GM15510 (cell line): ENCODE results near the gene HOXD1.

ENCODE experiments used
- POLR2A ChIP-seq: IDR thresholded peaks from 3 replicates; pipeline ENCODE4 v1.6.1; 2011; ENCODE audit warnings: borderline replicate concordance; ENCODE audit not compliant: insufficient read length; ENCODE audit errors: extremely low read depth

The HOXD1 gene

DNA sequence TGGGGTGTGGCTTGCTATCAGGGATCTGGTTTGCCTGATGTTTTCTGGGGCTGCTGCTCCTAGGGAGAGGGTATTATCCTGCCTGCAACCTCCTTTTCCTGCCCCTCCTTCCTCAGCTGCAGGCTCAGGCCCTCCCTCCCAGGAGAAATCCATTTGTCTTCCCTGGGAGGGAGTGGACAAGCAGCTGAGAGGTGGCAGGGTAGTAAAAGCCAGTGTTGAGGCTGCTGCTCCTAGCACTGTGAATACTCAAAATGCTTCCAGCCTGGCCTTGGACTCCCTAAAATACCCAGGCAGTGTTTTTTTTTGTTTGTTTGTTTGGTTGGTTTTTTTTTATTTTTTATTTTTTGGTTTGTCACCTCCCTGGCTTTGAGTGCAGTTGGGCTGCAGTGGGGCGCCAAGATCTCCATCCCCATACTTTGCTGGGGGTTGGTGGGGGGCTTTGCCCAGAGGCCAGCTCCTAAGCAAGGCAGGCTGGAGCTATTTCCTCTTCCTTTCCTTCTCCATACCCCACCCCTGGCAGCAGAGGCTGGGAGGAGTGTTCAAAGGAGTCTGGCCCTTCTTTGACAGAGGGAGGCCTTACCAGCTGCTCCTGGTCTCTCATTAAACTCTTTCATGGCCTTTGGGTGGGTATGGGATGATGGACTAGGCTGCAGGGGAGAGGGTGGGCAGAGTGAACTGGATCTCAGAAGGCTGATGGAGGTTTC lies 17.7 kb upstream of the HOXD1 start:
- no peak for TF ChIP-seq POLR2A

DNA sequence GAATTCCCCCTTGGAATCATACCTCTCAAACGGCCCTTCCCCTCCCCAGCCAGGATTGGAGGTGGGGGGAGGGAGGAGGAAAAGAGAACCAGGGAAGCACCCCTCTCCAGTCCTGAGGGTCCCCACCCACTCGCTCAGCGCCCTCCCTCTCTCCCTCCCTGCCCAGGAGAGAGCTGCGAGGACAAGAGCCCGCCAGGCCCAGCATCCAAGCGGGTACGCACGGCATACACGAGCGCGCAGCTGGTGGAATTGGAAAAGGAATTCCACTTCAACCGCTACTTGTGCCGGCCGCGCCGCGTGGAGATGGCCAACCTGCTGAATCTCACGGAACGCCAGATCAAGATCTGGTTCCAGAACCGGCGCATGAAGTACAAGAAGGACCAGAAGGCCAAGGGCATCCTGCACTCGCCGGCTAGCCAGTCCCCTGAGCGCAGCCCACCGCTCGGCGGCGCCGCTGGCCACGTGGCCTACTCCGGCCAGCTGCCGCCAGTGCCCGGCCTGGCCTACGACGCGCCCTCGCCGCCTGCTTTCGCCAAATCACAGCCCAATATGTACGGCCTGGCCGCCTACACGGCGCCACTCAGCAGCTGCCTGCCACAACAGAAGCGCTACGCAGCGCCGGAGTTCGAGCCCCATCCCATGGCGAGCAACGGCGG lies 17.0 kb upstream of the HOXD1 start:
- no peak for TF ChIP-seq POLR2A

DNA sequence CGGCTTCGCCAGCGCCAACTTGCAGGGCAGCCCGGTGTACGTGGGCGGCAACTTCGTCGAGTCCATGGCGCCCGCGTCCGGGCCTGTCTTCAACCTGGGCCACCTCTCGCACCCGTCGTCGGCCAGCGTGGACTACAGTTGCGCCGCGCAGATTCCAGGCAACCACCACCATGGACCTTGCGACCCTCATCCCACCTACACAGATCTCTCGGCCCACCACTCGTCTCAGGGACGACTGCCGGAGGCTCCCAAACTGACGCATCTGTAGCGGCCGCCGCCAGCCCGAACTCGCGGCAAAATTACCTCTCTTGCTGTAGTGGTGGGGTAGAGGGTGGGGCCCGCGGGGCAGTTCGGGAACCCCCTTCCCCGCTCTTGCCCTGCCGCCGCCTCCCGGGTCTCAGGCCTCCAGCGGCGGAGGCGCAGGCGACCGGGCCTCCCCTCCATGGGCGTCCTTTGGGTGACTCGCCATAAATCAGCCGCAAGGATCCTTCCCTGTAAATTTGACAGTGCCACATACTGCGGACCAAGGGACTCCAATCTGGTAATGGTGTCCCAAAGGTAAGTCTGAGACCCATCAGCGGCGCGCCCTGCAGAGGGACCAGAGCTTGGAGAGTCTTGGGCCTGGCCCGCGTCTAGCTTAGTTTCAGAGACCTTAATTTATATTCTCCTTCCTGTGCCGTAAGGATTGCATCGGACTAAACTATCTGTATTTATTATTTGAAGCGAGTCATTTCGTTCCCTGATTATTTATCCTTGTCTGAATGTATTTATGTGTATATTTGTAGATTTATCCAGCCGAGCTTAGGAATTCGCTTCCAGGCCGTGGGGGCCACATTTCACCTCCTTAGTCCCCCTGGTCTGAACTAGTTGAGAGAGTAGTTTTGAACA lies 16.2 kb upstream of the HOXD1 start:
- no peak for TF ChIP-seq POLR2A

DNA sequence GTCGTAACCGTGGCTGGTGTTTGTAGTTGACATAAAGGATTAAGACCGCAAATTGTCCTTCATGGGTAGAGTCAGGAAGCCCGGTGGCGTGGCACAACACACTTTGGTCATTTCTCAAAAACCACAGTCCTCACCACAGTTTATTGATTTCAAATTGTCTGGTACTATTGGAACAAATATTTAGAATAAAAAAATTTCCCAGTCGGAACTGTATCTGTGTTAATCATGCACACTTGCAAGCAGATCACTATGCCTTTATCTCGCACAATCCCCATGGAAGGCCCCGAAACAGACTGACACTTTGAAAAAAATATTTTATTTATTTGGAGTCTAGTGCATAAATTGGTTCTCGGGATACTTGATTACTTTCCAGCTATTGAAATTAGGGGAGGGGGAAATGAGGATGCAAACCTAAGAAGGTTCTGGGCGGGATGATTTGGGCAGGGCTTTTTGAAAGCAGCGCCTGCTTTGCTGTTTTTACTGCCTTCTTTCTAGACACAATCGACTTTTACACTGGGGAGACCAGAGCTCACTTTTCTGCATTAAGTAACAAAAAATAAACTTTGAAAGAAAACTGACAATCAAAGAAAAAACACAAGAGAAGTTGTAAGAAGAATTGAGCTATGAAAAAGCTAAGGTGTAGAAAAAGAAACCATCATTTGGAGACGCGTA lies 15.4 kb upstream of the HOXD1 start:
- no peak for TF ChIP-seq POLR2A

DNA sequence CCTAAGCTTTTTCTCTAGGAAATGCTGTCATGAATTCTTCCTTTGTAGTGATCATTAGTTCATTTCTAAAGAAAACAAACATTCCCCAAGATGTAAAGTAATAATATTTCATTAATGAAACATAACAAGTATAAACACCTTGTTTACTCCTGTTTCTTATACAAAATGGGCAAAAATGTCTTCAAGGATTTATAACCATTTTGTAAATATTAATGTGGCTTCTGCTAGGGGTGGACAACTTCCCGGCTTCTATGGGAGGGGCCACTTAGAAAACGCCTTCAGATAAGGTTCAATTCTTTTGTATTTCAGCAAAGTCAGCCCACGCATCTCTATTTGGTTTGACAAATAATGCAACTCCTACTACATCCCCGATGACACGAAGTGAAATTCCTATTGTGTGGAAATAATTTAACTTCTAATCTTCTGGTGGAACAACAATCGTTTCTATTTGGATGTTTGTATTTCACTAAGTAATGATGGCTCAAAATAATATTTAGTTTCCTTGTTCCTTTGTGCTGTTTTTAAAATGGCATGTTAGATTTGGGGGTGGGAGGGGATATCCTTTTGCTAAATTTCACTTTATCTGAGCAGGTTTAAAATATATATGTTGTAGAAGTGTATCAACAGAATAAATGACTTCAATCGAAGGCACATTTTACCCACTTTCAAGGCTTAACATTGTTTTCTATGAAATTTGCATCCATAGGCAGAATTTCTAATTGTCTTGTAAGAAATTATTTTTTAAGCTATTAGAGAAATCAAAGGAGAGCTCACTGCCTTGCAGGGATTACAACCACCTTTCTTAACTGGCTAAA lies 14.7 kb upstream of the HOXD1 start:
- no peak for TF ChIP-seq POLR2A

DNA sequence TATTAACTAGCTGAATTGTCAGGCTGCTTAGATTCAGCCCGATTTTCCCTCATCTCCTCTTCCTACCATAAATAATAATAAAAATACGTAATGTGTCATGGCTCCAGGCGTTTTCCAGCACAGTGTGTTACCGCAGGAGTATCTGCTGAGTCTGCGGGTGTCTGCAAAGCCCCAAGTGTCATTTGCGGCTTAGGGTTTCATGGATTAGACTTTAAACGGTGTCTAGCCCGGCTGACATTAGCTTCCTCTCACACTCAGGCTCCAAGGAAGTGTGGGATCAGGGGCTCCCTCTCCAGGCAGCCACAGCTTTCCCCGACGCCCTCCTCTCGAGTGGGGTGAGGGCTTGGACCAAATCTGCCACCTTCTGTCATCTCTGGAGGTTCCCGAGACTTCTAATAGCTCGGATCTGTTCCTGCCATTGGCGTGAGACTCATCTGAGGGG lies 14.1 kb upstream of the HOXD1 start:
- no peak for TF ChIP-seq POLR2A

DNA sequence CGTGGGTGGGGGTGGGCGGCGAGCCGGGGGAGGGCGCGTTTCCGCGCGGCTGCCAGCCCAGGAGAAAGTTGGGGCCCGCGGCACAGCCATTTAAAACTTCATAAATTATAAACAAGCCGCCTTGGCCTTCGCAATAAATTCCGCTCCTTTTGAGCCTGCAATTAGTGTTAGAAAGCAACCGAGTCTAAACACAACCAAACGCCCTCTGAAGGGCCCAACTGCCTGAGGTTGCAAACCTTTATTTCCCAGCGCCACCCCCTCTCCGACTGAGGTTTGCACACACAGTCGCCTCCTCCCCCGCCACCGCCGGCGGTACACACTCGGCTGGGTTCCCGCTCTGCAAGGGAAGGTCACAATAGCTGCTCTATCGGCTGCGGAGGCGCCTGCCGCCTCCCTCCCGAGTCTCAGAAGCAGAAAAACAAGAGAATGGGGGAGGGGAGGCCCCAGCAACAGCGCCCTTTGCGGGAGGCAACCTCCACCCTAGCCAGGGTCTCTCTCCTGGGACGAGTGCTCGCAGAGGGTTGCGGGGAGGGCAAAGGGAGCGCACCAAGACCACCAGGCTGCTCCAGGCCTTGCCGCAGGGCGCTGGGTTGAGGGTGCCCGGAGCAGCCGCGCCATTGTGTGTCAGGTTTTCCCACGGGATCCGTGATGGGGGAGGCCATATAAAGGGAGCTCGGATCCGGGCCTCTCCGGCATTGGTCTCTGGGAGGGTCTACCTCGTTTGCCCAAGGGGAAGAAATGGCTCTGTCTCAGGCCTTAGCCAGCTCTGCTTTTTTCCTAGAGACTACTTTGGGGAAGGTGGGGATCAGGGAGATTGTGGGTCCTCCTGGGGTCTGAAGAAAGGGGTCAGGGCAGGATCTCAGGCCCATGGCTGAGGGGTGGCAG lies 13.4 kb upstream of the HOXD1 start:
- no peak for TF ChIP-seq POLR2A

DNA sequence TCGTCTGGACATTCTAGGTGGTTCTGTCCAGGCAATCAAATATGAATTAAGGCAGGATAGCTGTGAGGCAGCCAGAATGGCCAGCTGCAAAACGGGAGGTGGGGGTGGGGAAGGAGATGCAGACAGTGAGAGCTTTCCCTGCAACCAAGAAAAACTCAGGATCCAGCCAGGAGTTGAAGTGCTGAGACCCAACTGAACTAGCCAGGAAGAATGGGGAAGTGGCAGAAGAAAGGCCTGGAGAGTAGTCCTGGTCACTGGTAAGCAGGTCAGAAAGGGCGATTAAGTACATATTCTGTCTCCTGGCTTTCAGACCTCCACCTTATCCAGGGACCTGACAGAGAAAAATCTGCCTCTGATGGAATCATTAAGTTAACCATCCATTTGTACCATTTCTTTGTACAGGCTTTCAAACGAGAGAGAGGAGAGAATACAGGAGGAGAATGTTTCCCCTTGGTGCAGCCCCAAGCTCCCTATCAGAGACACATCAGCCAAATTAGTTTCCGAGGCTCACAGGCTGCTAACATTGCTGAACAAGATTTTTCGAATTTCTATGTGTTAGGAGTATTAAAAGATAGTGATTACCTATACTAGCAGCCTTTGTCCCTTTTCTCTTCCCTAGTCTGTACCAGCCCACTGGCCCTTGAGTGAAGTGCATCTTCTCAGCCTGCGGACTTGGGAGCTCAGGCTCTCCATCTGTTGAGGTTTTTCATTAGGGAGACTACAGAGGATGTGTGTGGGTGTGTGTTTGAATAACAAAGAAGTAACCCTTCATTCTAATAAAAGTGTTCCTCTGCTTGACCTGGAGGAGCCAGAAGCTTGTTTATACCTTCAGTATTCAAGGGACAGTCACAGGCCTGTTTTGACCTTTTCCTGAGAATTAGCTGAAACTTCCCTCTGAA lies 12.5 kb upstream of the HOXD1 start:
- TF ChIP-seq POLR2A = no peak

DNA sequence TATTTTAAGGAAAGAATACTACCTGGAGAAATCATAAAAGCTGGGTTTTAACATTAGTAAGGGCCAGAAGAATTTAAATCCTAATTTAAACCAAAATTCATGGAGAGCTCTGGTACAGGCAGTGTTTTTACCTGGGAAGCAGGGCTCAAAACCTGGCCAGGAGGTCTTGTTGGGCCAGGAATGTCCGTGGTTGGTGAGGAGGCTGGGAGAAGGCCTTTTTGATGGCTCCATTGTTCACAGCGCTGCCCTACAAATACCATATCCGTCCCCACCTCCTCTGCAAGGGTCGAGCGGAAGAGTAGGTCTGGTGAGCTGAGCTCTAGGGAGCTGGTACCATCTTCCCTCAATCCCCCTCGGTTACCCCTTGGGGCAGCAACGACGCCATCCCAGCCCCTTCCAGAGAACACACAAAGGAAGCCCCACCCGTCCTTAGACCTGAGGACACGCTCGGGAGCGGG lies 10.9 kb upstream of the HOXD1 start:
- TF ChIP-seq POLR2A = no peak

DNA sequence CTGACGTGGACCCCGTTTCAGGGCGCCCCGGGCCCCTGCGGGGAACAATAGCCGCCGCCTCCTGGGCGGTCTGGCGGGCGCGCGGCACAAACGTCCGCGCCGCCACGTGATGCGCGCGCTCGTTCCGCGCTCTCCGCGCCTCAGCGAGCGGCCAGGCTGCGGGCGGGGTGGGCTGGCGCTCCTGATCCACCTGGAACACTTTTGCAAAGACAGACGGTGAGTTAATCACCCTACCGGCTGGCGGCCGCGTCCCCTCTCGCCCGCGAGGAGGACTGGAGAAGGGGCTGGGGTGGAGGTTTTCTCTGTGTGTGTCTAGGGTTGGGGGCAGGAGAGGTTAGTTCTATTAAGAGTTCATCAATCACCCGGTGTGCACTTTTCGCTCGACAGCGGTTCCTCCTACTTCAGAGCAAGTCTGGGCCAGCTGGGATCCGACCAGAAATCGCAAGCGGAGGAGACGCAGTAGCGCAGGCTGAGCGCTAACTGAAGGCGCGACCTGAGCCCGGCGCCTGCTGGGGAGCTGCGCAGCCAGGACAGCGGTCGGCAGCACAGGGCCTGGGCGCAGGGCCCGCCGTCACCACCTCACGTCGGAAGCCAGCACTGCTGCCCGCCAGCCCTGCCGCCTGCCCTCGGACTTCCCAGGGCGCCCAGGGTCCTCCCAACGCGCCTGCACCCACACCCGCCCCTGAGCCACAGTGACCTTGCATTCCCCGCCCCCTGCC lies 10.3 kb upstream of the HOXD1 start:
- no peak for TF ChIP-seq POLR2A

DNA sequence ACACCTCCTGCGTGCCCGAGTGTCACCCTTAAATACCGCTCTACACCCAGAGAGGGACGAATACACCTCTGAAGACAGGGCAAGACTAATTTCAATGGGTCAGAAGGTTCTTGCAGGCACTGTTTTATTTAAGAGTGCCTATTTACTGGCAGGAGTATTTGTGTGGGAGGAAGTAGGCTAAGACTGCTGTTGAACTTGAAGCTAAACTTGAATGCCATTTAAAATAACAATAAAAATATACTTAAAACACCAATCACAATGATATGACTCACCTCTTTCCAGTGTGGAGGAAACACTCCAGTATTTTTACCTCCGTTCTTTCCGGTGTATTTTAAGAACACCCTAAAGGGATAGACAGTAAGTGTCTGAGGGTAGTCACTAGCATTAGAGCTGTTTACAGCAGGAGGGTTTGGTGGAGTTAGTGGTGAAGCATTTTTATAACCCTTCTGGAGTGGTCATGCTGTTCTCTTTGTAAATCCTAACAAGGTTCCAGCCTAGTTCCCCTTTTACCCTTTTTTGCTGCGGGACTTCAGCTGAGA lies 9.6 kb upstream of the HOXD1 start:
- TF ChIP-seq POLR2A = no peak
